Stomach (tissue), 9 donors: ENCODE results near the gene SEMA4C. TPM values are rescaled to one million over a fixed set of nuclear protein-coding genes. Genes with fewer than 3 reads are reported as not detected.

Source experiments
- DNase-seq, 2 donors: peaks; one replicate each; pipeline versions ENCODE4 v3.0.0 to v3.0.0-alpha.2; 2013 to 2019
- H3K27ac ChIP-seq, 5 donors: fragments of 200-600 bp in 4 of 5; sonication (generic) in 4 of 5; one replicate each; pipeline ENCODE4 v1.5.1; 2013 to 2019; ENCODE audit warnings: mild to moderate bottlenecking in 1 of 5, moderate library complexity in 1 of 5
- H3K27me3 ChIP-seq, 3 donors: fragments of 200-600 bp; sonication (generic); one replicate each; pipeline ENCODE4 v1.5.1; 2017 to 2019; ENCODE audit warnings: mixed run types in 1 of 3
- H3K36me3 ChIP-seq, 4 donors: fragments of 200-600 bp; sonication (generic); 1 replicate in 3 of 4; 2 replicates in 1 of 4; pipeline ENCODE4 v1.5.1; 2016 to 2019
- H3K4me1 ChIP-seq, 4 donors: fragments of 200-600 bp; sonication (generic); one replicate each; pipeline ENCODE4 v1.5.1; 2016 to 2019
- H3K4me3 ChIP-seq, 4 donors: fragments of 200-600 bp; sonication (generic) in 3 of 4; one replicate each; pipeline ENCODE4 v1.5.1; 2016 to 2019; ENCODE audit warnings: mild to moderate bottlenecking in 1 of 4
- H3K9me3 ChIP-seq, 4 donors: fragments of 200-600 bp; sonication (generic); one replicate each; pipeline ENCODE4 v1.5.1; 2016 to 2019
- CTCF ChIP-seq, 7 experiments: fragments of 450-650 bp in 4 of 7; fragments of 200-600 bp in 3 of 7; sonication (generic) in 3 of 7; IDR thresholded peaks; one replicate each; pipeline ENCODE4 v1.5.1; 2016 to 2019; ENCODE audit warnings: antibody characterized with exemption in 7 of 7, control low read depth in 2 of 7, mild to moderate bottlenecking in 1 of 7
- EP300 ChIP-seq: sonication (generic); formaldehyde crosslinking; IDR thresholded peaks from one replicate; pipeline ENCODE4 v1.6.1; 2017; ENCODE audit warnings: antibody characterized with exemption
- POLR2A ChIP-seq, 4 donors: fragments of 450-650 bp; IDR thresholded peaks; one replicate each; pipeline ENCODE4 v1.6.1; 2016; ENCODE audit warnings: antibody characterized with exemption in 4 of 4, control low read depth in 2 of 4, mild to moderate bottlenecking in 1 of 4, moderate library complexity in 1 of 4
- POLR2AphosphoS5 ChIP-seq, 3 donors: sonication (generic); formaldehyde crosslinking; IDR thresholded peaks; one replicate each; pipeline ENCODE4 v1.6.1; 2016; ENCODE audit warnings: antibody characterized with exemption in 3 of 3
- WGBS, 5 donors: extraction: QIAGEN DNeasy Blood & Tissue Kit in 3 of 5; methylation state at CpG; one replicate each; pipeline versions ENCODE4 v1.1.5 to v1.1.7; 2013 to 2018; 5-methylcytosine and 5-hydroxymethylcytosine counted together
- intact Hi-C: fragments of 100-400 bp; cut with DNase I; formaldehyde crosslinking; loops from one replicate; pipeline ENCODE4 v1.15.1; 2023; ENCODE audit warnings: low total_unique reads
- polyA plus RNA-seq, 3 donors: library from polyadenylated mRNA; stranded (reverse); fragments of 200-250 nt; gene quantifications; one replicate each; pipeline ENCODE4 v1.2.3, GENCODE V29; 2013
- total RNA-seq, 5 donors: library from RNA; depleted of rRNA; stranded (reverse); fragments of >200 nt; gene quantifications; one replicate each; pipeline versions ENCODE4 v1.1.0 to v1.2.3, GENCODE V29; 2014 to 2016
- donor health status: healthy with polysubstance abuse.
- donor health status: Bipolar disorder and iron deficiency.
- donor health status: healthy.

SEMA4C gene
- total and polyA plus RNA-seq, 8 donors = 5.7 to 78.8 (median 18.0) TPM

GRCh38 chr2:96857667-96858372, 12.1 kb downstream of the SEMA4C start, which contains the start of gene ANKRD39:
Gene ANKRD39, minus strand, starts transcription at chr2:96858016. Its CDS starts 29 bp downstream, at chr2:96857987.
- Histone ChIP-seq H3K36me3 (peaks cover 41 to 51% (median 44%) of the 10 kb centered on the region in 4 donors), H3K4me3 (peak within 1 kb of the TSS; percentile 74 to 90 (median 80)), H3K9me3 (no peaks in the 10 kb centered on the region), H3K4me1 (peaks cover 25 to 69% (median 38%) of the 10 kb centered on the region in 4 donors), H3K27ac (peak within 1 kb of the TSS; percentile 65 to 90 (median 87)), H3K27me3 (no peaks in the 10 kb centered on the region)
- intact Hi-C loops = no loop called here
- peak in 5 of 7 experiments; percentile 77 to 91 (median 86) for TF ChIP-seq CTCF (IDR thresholded peaks at IDR 0.05)
- TF ChIP-seq EP300 = no peak
- TF ChIP-seq POLR2A (IDR thresholded peaks at IDR 0.05) = peak in 1 of 4 donors; percentile 50
- peak; percentile 51 to 79 (median 74) for TF ChIP-seq POLR2AphosphoS5 (IDR thresholded peaks at IDR 0.05)
- DNase-seq = peak; percentile 99 to 100
- whole genome bisulfite sequencing, 5 donors = 0% methylated on average over 11 to 81 of the region's 81 CpGs

GRCh38 chr2:96856776-96857666, 12.9 kb downstream of the SEMA4C start:
- peak in 1 of 2 donors; percentile 61 for DNase-seq
- peaks cover 25 to 62% (median 36%) of the 10 kb centered on the region in 4 donors for H3K4me1 ChIP-seq
- no peaks in the 10 kb centered on the region for H3K9me3 ChIP-seq
- no peaks in the 10 kb centered on the region for H3K27me3 ChIP-seq
- TF ChIP-seq CTCF (IDR thresholded peaks at IDR 0.05) (no peak), POLR2AphosphoS5 (IDR thresholded peaks at IDR 0.05) (no peak), POLR2A (IDR thresholded peaks at IDR 0.05) (no peak), EP300 (no peak)
- 15 to 27% (median 15%) methylated on average over 14 to 27 of the region's 27 CpGs for WGBS, 5 donors
- intact Hi-C loops = no loop called here
- H3K4me3 ChIP-seq = peak overlapping the region; percentile 74 to 90 (median 80)
- H3K36me3 ChIP-seq = peaks cover 42 to 48% (median 43%) of the 10 kb centered on the region in 4 donors
- H3K27ac ChIP-seq = peak overlapping the region; percentile 26 to 90 (median 87)

GRCh38 chr2:96853321-96853720, 16.6 kb downstream of the SEMA4C start:
- Histone ChIP-seq H3K27me3 (no peaks in the 10 kb centered on the region), H3K9me3 (no peaks in the 10 kb centered on the region), H3K4me3 (no peak overlapping the region), H3K4me1 (peaks cover 7 to 27% (median 18%) of the 10 kb centered on the region in 4 donors), H3K36me3 (peaks cover 43 to 60% (median 60%) of the 10 kb centered on the region in 4 donors), H3K27ac (no peak overlapping the region)
- no peak for DNase-seq
- WGBS, 5 donors = 93 to 96% (median 95%) methylated on average over 15 of the region's 15 CpGs
- TF ChIP-seq EP300 = no peak
- TF ChIP-seq POLR2A (IDR thresholded peaks at IDR 0.05) = no peak
- no peak for TF ChIP-seq CTCF (IDR thresholded peaks at IDR 0.05)
- intact Hi-C loops = no loop called here

- intact Hi-C loops = no loop called here
- Histone ChIP-seq H3K27ac (no peak overlapping the region), H3K4me3 (no peak overlapping the region), H3K4me1 (peaks cover 7 to 27% (median 17%) of the 10 kb centered on the region in 4 donors), H3K27me3 (no peaks in the 10 kb centered on the region), H3K9me3 (no peaks in the 10 kb centered on the region), H3K36me3 (peaks cover 49 to 67% (median 66%) of the 10 kb centered on the region in 4 donors)
- DNase-seq = no peak
- TF ChIP-seq POLR2A (IDR thresholded peaks at IDR 0.05) (no peak), POLR2AphosphoS5 (IDR thresholded peaks at IDR 0.05) (no peak), EP300 (no peak), CTCF (IDR thresholded peaks at IDR 0.05) (no peak)
- 94 to 97% (median 96%) methylated on average over 6 of the region's 6 CpGs for WGBS, 5 donors
These were observed 17.2 kb downstream of the SEMA4C start for GRCh38 chr2:96852667-96853066.
